H9 (cell line): Measurements from ENCODE around the gene NUDT2. TPM values are rescaled to one million over a fixed set of nuclear protein-coding genes. Genes with fewer than 3 reads are reported as not detected.

Source experiments
- DNase-seq: peaks from one replicate; pipeline ENCODE4 v3.0.0-alpha.2; 2017
- H2AFZ ChIP-seq: one replicate; pipeline ENCODE4 v1.6.1; 2013; ENCODE audit warnings: mild to moderate bottlenecking, low read length, control low read depth, moderate library complexity
- H2AK5ac ChIP-seq: 2 replicates; pipeline ENCODE4 v1.6.1; 2013; ENCODE audit warnings: low read length, control low read depth, mixed read lengths; ENCODE audit not compliant: insufficient read length
- H2BK120ac ChIP-seq: one replicate; pipeline ENCODE4 v1.6.1; 2013; ENCODE audit warnings: low read depth, mild to moderate bottlenecking, low read length, control low read depth, inconsistent platforms; ENCODE audit not compliant: poor library complexity, severe bottlenecking
- H2BK12ac ChIP-seq: 2 replicates; pipeline ENCODE4 v1.6.1; 2013; ENCODE audit warnings: low read length, control low read depth, mixed read lengths, low read depth; ENCODE audit not compliant: insufficient read length
- H2BK15ac ChIP-seq: 2 replicates; pipeline ENCODE4 v1.6.1; 2013; ENCODE audit warnings: low read depth, low read length, control low read depth
- H2BK20ac ChIP-seq: one replicate; pipeline ENCODE4 v1.6.1; 2013; ENCODE audit warnings: low read depth, mild to moderate bottlenecking, low read length, control low read depth, inconsistent platforms; ENCODE audit not compliant: poor library complexity, severe bottlenecking
- H2BK5ac ChIP-seq: 2 replicates; pipeline ENCODE4 v1.6.1; 2013; ENCODE audit warnings: low read length, control low read depth, mixed read lengths; ENCODE audit not compliant: insufficient read length
- H3K14ac ChIP-seq: 2 replicates; pipeline ENCODE4 v1.6.1; 2013; ENCODE audit warnings: low read length, control low read depth; ENCODE audit not compliant: insufficient read depth
- H3K18ac ChIP-seq: 2 replicates; pipeline ENCODE4 v1.6.1; 2013; ENCODE audit warnings: low read depth, mild to moderate bottlenecking, mixed read lengths, low read length, control low read depth; ENCODE audit not compliant: insufficient read length
- H3K23ac ChIP-seq: 2 replicates; pipeline ENCODE4 v1.6.1; 2013; ENCODE audit warnings: low read length, control low read depth, mixed read lengths, low read depth; ENCODE audit not compliant: insufficient read length
- H3K23me2 ChIP-seq: 2 replicates; pipeline ENCODE4 v1.6.1; 2013; ENCODE audit warnings: low read depth, mild to moderate bottlenecking, mixed read lengths, low read length, control low read depth; ENCODE audit not compliant: insufficient read length, poor library complexity, severe bottlenecking
- H3K27ac ChIP-seq: 2 replicates; pipeline ENCODE4 v1.5.1; 2013; ENCODE audit warnings: low read length, control low read depth, mixed read lengths, low read depth; ENCODE audit not compliant: insufficient read length
- H3K27me3 ChIP-seq: 2 replicates; pipeline ENCODE4 v1.6.1; 2013; ENCODE audit warnings: low read length, control low read depth, inconsistent platforms; ENCODE audit not compliant: insufficient read depth
- H3K4ac ChIP-seq: 2 replicates; pipeline ENCODE4 v1.6.1; 2013; ENCODE audit warnings: low read depth, mild to moderate bottlenecking, control low read depth, inconsistent platforms, low read length, moderate library complexity
- H3K4me1 ChIP-seq: 2 replicates; pipeline ENCODE4 v1.6.1; 2013; ENCODE audit warnings: low read length, control low read depth, inconsistent platforms; ENCODE audit not compliant: insufficient read depth
- H3K4me2 ChIP-seq: 2 replicates; pipeline ENCODE4 v1.6.1; 2013; ENCODE audit warnings: low read length, control low read depth, mixed read lengths; ENCODE audit not compliant: insufficient read length, insufficient read depth
- H3K56ac ChIP-seq: 2 replicates; pipeline ENCODE4 v1.6.1; 2013; ENCODE audit warnings: low read depth, mild to moderate bottlenecking, mixed read lengths, low read length, control low read depth; ENCODE audit not compliant: insufficient read length
- H3K79me1 ChIP-seq: 2 replicates; pipeline ENCODE4 v1.6.1; 2013; ENCODE audit warnings: low read depth, mild to moderate bottlenecking, moderate library complexity, low read length, control low read depth, inconsistent platforms; ENCODE audit not compliant: insufficient read depth, poor library complexity, severe bottlenecking
- H3K79me2 ChIP-seq: 2 replicates; pipeline ENCODE4 v1.6.1; 2013; ENCODE audit warnings: low read length, control low read depth, inconsistent platforms; ENCODE audit not compliant: insufficient read depth
- H3K9ac ChIP-seq: 2 replicates; pipeline ENCODE4 v1.6.1; 2013; ENCODE audit warnings: low read length, control low read depth, mixed read lengths; ENCODE audit not compliant: insufficient read length; ENCODE audit errors: extremely low read depth
- H3K9me3 ChIP-seq: one replicate; pipeline ENCODE4 v1.6.1; 2013; ENCODE audit warnings: low read depth, low read length, inconsistent platforms; ENCODE audit not compliant: control insufficient read depth
- H3T11ph ChIP-seq: one replicate; pipeline ENCODE4 v1.6.1; 2013; ENCODE audit warnings: mild to moderate bottlenecking, low read length, control low read depth, inconsistent platforms
- H4K20me1 ChIP-seq: one replicate; pipeline ENCODE4 v1.6.1; 2013; ENCODE audit not compliant: control insufficient read depth, insufficient read length, insufficient read depth
- H4K5ac ChIP-seq: 2 replicates; pipeline ENCODE4 v1.6.1; 2013; ENCODE audit warnings: low read depth, mild to moderate bottlenecking, mixed read lengths, low read length, control low read depth; ENCODE audit not compliant: insufficient read length
- H4K8ac ChIP-seq: replicated peaks from 2 replicates; pipeline ENCODE4 v1.6.1; 2013; ENCODE audit warnings: low read length, control low read depth, mixed read lengths, low read depth; ENCODE audit not compliant: insufficient read length
- H4K91ac ChIP-seq: 2 replicates; pipeline ENCODE4 v1.6.1; 2013; ENCODE audit warnings: low read depth, mild to moderate bottlenecking, moderate library complexity, mixed read lengths, low read length, control low read depth; ENCODE audit not compliant: insufficient read length
- H3K27ac Mint-ChIP-seq, 3 experiments: 2 replicates in 2 of 3; 3 replicates in 1 of 3; pipeline ENCODE4 v1.8.0; 2020 to 2021; ENCODE audit warnings: mixed read lengths in 3 of 3, mild to moderate bottlenecking in 1 of 3, moderate library complexity in 1 of 3
- H3K27me3 Mint-ChIP-seq: 2 replicates; pipeline ENCODE4 v1.8.0; 2021; ENCODE audit warnings: low read depth, mild to moderate bottlenecking, moderate library complexity, mixed read lengths
- H3K36me3 Mint-ChIP-seq, 3 experiments: 2 replicates in 2 of 3; 3 replicates in 1 of 3; pipeline ENCODE4 v1.8.0; 2020 to 2021; ENCODE audit warnings: low read depth in 3 of 3, mixed read lengths in 3 of 3; ENCODE audit not compliant: insufficient read depth in 1 of 3
- H3K4me1 Mint-ChIP-seq, 2 experiments: 2 replicates each; pipeline ENCODE4 v1.8.0; 2020; ENCODE audit warnings: mixed read lengths in 2 of 2
- H3K4me3 Mint-ChIP-seq, 2 experiments: 2 replicates in 1 of 2; 3 replicates in 1 of 2; pipeline ENCODE4 v1.8.0; 2020 to 2021; ENCODE audit warnings: mild to moderate bottlenecking in 2 of 2, mixed read lengths in 2 of 2, moderate library complexity in 1 of 2
- H3K9me3 Mint-ChIP-seq, 2 experiments: 2 replicates in 1 of 2; 3 replicates in 1 of 2; pipeline ENCODE4 v1.8.0; 2020; ENCODE audit warnings: mild to moderate bottlenecking in 2 of 2, mixed read lengths in 2 of 2, moderate library complexity in 1 of 2
- WGBS: extraction: QIAGEN DNeasy Blood & Tissue Kit; methylation state at CpG from one replicate; pipeline ENCODE4 v1.1.7; 2013; ENCODE audit warnings: missing lambda C conversion rate, low lambda C conversion rate, mixed read lengths; ENCODE audit not compliant: insufficient read length; ENCODE audit errors: extremely low coverage; 5-methylcytosine and 5-hydroxymethylcytosine counted together
- total RNA-seq: library from RNA; stranded (reverse); gene quantifications from 2 replicates; pipeline ENCODE4 v1.2.1, GENCODE V29; 2021
- TF ChIP-seq, protein P1 (sequence below): fragments of 200-600 bp; sonication (generic); conservative IDR thresholded peaks from 3 replicates; pipeline ENCODE4 v1.8.0; 2021; ENCODE audit warnings: antibody characterized with exemption, mild to moderate bottlenecking

NUDT2 gene
- total RNA-seq, 1 experiment from 2014 or later, result 14.1 TPM

DNA sequence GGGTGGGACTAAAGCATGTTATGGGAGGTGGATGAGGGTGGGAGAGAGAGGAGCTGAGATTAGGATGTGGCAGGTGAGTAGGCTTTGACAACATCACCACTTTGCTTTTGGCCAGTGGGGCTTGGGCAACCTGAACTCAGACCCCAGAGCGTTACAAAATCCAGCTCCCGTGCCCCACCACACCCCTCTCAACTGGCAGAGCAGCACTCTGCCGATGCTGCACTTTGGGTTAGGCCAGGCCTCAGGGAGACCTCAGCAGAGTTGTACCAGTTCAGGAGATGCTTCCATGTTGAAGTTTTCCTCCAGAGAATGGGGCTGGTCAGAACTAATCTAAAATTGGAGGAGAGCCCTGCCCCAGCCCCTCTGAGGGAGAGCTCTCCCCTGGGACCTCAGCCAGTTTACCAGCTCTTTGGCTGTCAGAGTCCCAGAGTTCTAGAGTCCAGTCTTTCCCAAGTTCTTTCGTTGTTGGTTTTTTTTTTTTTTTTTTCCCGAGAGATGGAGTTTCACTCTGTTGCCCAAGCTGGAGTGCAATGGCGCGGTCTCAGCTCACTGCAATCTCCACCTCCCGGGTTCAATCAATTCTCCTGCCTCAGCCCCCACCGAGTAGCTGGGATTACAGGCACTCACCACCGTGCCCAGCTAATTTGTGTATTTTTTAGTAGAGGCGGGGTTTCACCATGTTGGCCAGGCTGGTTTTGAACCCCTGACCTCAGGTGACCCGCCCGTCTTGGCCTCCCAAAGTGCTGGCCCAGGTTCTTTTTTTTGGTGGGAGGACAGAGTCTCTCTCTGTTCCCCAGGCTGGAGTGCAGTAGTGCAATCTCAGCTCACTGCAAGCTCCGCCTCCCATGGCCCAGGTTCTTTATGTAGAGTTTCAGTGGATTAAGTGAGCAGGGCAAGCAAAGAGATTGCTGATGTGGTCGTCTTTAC, 17.8 kb downstream of the NUDT2 start:
- H3K56ac ChIP-seq, result no peak overlapping the region
- H3K27ac Mint-ChIP-seq, result peak overlapping the region in 1 of 3 experiments; percentile 55; a peak in 1 of 7 replicates
- peaks cover 15 to 20% of the 10 kb centered on the region in 2 experiments for H3K4me1 Mint-ChIP-seq
- no peak overlapping the region for H3K4me3 Mint-ChIP-seq
- no peak overlapping the region for H2BK5ac ChIP-seq
- H3K27ac ChIP-seq, result no peak overlapping the region
- no peak overlapping the region for H2BK20ac ChIP-seq
- H3K18ac ChIP-seq, result no peak overlapping the region
- H3K79me1 ChIP-seq, result no peaks in the 10 kb centered on the region
- no peaks in the 10 kb centered on the region for H3K9me3 Mint-ChIP-seq
- H3K27me3 ChIP-seq, result no peaks in the 10 kb centered on the region; the same call in 1 of the 2 replicates
- H4K5ac ChIP-seq, result no peak overlapping the region
- H2AFZ ChIP-seq, result no peak overlapping the region
- no peak overlapping the region for H4K8ac ChIP-seq
- H2AK5ac ChIP-seq, result no peak overlapping the region
- no peak for DNase-seq
- H4K91ac ChIP-seq, result no peak overlapping the region
- no peak overlapping the region for H2BK15ac ChIP-seq
- no peak overlapping the region for H3T11ph ChIP-seq
- H4K20me1 ChIP-seq, result no peaks in the 10 kb centered on the region
- H3K27me3 Mint-ChIP-seq, result no peaks in the 10 kb centered on the region
- no peaks in the 10 kb centered on the region for H3K23me2 ChIP-seq
- H3K9ac ChIP-seq, result no peak overlapping the region
- H3K36me3 Mint-ChIP-seq, result peaks cover 0 to 19% (median 18%) of the 10 kb centered on the region in 3 experiments; a peak in 5 of 7 replicates
- no peaks in the 10 kb centered on the region for H3K4me1 ChIP-seq
- TF ChIP-seq, protein P1, sequence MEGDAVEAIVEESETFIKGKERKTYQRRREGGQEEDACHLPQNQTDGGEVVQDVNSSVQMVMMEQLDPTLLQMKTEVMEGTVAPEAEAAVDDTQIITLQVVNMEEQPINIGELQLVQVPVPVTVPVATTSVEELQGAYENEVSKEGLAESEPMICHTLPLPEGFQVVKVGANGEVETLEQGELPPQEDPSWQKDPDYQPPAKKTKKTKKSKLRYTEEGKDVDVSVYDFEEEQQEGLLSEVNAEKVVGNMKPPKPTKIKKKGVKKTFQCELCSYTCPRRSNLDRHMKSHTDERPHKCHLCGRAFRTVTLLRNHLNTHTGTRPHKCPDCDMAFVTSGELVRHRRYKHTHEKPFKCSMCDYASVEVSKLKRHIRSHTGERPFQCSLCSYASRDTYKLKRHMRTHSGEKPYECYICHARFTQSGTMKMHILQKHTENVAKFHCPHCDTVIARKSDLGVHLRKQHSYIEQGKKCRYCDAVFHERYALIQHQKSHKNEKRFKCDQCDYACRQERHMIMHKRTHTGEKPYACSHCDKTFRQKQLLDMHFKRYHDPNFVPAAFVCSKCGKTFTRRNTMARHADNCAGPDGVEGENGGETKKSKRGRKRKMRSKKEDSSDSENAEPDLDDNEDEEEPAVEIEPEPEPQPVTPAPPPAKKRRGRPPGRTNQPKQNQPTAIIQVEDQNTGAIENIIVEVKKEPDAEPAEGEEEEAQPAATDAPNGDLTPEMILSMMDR, result no peak
- no peak overlapping the region for H3K14ac ChIP-seq
- H3K4ac ChIP-seq, result no peak overlapping the region
- no peak overlapping the region for H2BK120ac ChIP-seq
- H2BK12ac ChIP-seq, result no peak overlapping the region
- H3K9me3 ChIP-seq, result no peaks in the 10 kb centered on the region
- H3K79me2 ChIP-seq, result no peaks in the 10 kb centered on the region
- no peak overlapping the region for H3K4me2 ChIP-seq
- WGBS, result no CpG with 5 or more reads among the region's 15 CpGs
- H3K23ac ChIP-seq, result no peak overlapping the region
